Loucy (cell line): ENCODE data around the gene CAMK1G.

ENCODE experiments used
- H2AFZ ChIP-seq: fragments of 200-600 bp; sonication (generic); 2 replicates; pipeline ENCODE4 v1.6.0; 2016; ENCODE audit warnings: antibody characterized with exemption, mild to moderate bottlenecking, low read length, moderate library complexity
- H3F3A ChIP-seq: fragments of 200-600 bp; 2 replicates; pipeline ENCODE4 v1.6.0; 2016; ENCODE audit warnings: antibody characterized with exemption, low read depth, mild to moderate bottlenecking
- H3K27me3 ChIP-seq: fragments of 200-600 bp; sonication (generic); 2 replicates; pipeline ENCODE4 v1.6.1; 2014; ENCODE audit warnings: low read length, mild to moderate bottlenecking; ENCODE audit not compliant: insufficient read depth, poor library complexity, severe bottlenecking
- H3K36me3 ChIP-seq: fragments of 200-600 bp; sonication (generic); 2 replicates; pipeline ENCODE4 v1.6.1; 2016; ENCODE audit warnings: low read length; ENCODE audit not compliant: insufficient read depth
- H3K4me1 ChIP-seq: fragments of 200-600 bp; sonication (generic); 2 replicates; pipeline ENCODE4 v1.5.1; 2014; ENCODE audit warnings: low read length, mild to moderate bottlenecking; ENCODE audit not compliant: insufficient read depth, poor library complexity, severe bottlenecking
- H3K4me2 ChIP-seq: fragments of 200-600 bp; sonication (generic); 2 replicates; pipeline ENCODE4 v1.6.0; 2014; ENCODE audit warnings: antibody characterized with exemption, low read length, low read depth, mild to moderate bottlenecking; ENCODE audit not compliant: poor library complexity, severe bottlenecking
- H3K4me3 ChIP-seq: fragments of 200-600 bp; sonication (generic); 2 replicates; pipeline ENCODE4 v1.5.1; 2014; ENCODE audit warnings: low read length, mild to moderate bottlenecking, mixed read lengths; ENCODE audit not compliant: poor library complexity, severe bottlenecking
- H3K79me2 ChIP-seq: fragments of 200-600 bp; sonication (generic); 2 replicates; pipeline ENCODE4 v1.6.1; 2014; ENCODE audit warnings: low read length; ENCODE audit not compliant: insufficient read depth
- H3K9ac ChIP-seq: fragments of 200-600 bp; sonication (generic); 2 replicates; pipeline ENCODE4 v1.6.0; 2014; ENCODE audit warnings: mild to moderate bottlenecking, low read depth, low read length, moderate library complexity; ENCODE audit not compliant: poor library complexity, severe bottlenecking
- H3K9me2 ChIP-seq: fragments of 200-600 bp; sonication (generic); replicated peaks from 2 replicates; pipeline ENCODE4 v1.6.1; 2016; ENCODE audit warnings: low read depth, low read length, mixed read lengths
- H3K9me3 ChIP-seq: fragments of 200-600 bp; sonication (generic); 2 replicates; pipeline ENCODE4 v1.6.1; 2014; ENCODE audit warnings: mild to moderate bottlenecking, antibody characterized with exemption, low read length, low read depth; ENCODE audit not compliant: insufficient read depth
- H4K20me1 ChIP-seq: fragments of 200-600 bp; sonication (generic); 2 replicates; pipeline ENCODE4 v1.6.0; 2014; ENCODE audit warnings: antibody characterized with exemption, low read length, mild to moderate bottlenecking; ENCODE audit not compliant: insufficient read depth, poor library complexity, severe bottlenecking
- CTCF ChIP-seq: fragments of 200-600 bp; sonication (generic); conservative IDR thresholded peaks from 2 replicates; pipeline ENCODE4 v1.5.1; 2014; ENCODE audit warnings: mild to moderate bottlenecking, antibody characterized with exemption, low read length
- EZH2phosphoT487 ChIP-seq: fragments of 200-600 bp; IDR thresholded peaks from 2 replicates; pipeline ENCODE4 v1.6.1; 2018; ENCODE audit warnings: antibody characterized with exemption, mild to moderate bottlenecking, moderate library complexity, borderline replicate concordance

The CAMK1G gene

GRCh38 chr1:209595599-209596285, 12.2 kb downstream of the CAMK1G start:
- H3K27me3 ChIP-seq = no peaks in the 10 kb centered on the region
- H3K36me3 ChIP-seq = no peaks in the 10 kb centered on the region
- no peaks in the 10 kb centered on the region for H4K20me1 ChIP-seq
- no peaks in the 10 kb centered on the region for H3F3A ChIP-seq
- H3K9ac ChIP-seq = no peak overlapping the region
- TF ChIP-seq EZH2phosphoT487 (no peak), CTCF (no peak)
- no peaks in the 10 kb centered on the region for H3K4me1 ChIP-seq
- H3K9me2 ChIP-seq = no peaks in the 10 kb centered on the region
- H3K9me3 ChIP-seq = no peaks in the 10 kb centered on the region
- no peak overlapping the region for H2AFZ ChIP-seq
- H3K79me2 ChIP-seq = no peaks in the 10 kb centered on the region
- no peak overlapping the region for H3K4me3 ChIP-seq
- no peak overlapping the region for H3K4me2 ChIP-seq

GRCh38 chr1:209597499-209597898, 14.0 kb downstream of the CAMK1G start:
- Histone ChIP-seq H4K20me1 (no peaks in the 10 kb centered on the region), H3K4me2 (no peak overlapping the region), H3K36me3 (no peaks in the 10 kb centered on the region), H3K9me2 (no peaks in the 10 kb centered on the region), H3K79me2 (no peaks in the 10 kb centered on the region), H3K4me3 (no peak overlapping the region), H3K4me1 (no peaks in the 10 kb centered on the region), H3K9ac (no peak overlapping the region), H2AFZ (no peak overlapping the region), H3F3A (no peaks in the 10 kb centered on the region), H3K27me3 (no peaks in the 10 kb centered on the region), H3K9me3 (no peaks in the 10 kb centered on the region)
- TF ChIP-seq CTCF (no peak), EZH2phosphoT487 (no peak)

GRCh38 chr1:209598227-209598626, 14.7 kb downstream of the CAMK1G start:
- Histone ChIP-seq H3K36me3 (no peaks in the 10 kb centered on the region), H3K4me2 (no peak overlapping the region), H3K27me3 (no peaks in the 10 kb centered on the region), H3F3A (no peaks in the 10 kb centered on the region), H3K4me1 (no peaks in the 10 kb centered on the region), H3K79me2 (no peaks in the 10 kb centered on the region), H2AFZ (no peak overlapping the region), H3K9me2 (no peaks in the 10 kb centered on the region), H4K20me1 (no peaks in the 10 kb centered on the region), H3K9ac (no peak overlapping the region), H3K4me3 (no peak overlapping the region), H3K9me3 (no peaks in the 10 kb centered on the region)
- no peak for TF ChIP-seq EZH2phosphoT487
- no peak for TF ChIP-seq CTCF
